ENCODE results near the gene MYH11. TPM values are rescaled to one million over a fixed set of nuclear protein-coding genes. Genes with fewer than 3 reads are reported as not detected.
"Not testable (repeated sequence)": the region's sequence is repeated elsewhere in the genome, so short reads cannot be mapped to it uniquely, and the experiment has no call there.

Gene MYH11
- total RNA-seq, 1 donor, result under 0.01 TPM

GRCh38 chr16:15665107-15665506, 191.7 kb downstream of the MYH11 start:
- TF ChIP-seq CTCF (IDR thresholded peaks at IDR 0.05; ENCODE audit: insufficient read depth, low read depth, low read length), result no peak
- H3K4me3 ChIP-seq (ENCODE audit: low read depth, low read length), result no peak overlapping the region
- no peak for DNase-seq (ENCODE audit: low read depth)

- no peak for TF ChIP-seq CTCF (IDR thresholded peaks at IDR 0.05; ENCODE audit: insufficient read depth, low read depth, low read length)
- no peak for DNase-seq (ENCODE audit: low read depth)
- no peak overlapping the region for H3K4me3 ChIP-seq (ENCODE audit: low read depth, low read length)
Observed at GRCh38 chr16:15660203-15660601, 196.6 kb downstream of the MYH11 start.

- TF ChIP-seq CTCF (IDR thresholded peaks at IDR 0.05; ENCODE audit: insufficient read depth, low read depth, low read length), result no peak
Observed at GRCh38 chr16:15658556-15658955, 198.3 kb downstream of the MYH11 start.

GRCh38 chr16:15658149-15658548, 198.7 kb downstream of the MYH11 start:
- H3K4me3 ChIP-seq (ENCODE audit: low read depth, low read length), result no peak overlapping the region
- DNase-seq (ENCODE audit: low read depth), result no peak
- no peak for TF ChIP-seq CTCF (IDR thresholded peaks at IDR 0.05; ENCODE audit: insufficient read depth, low read depth, low read length)

More at GRCh38 chr16:15658556-15658955, 198.3 kb downstream of the MYH11 start:
- no peak overlapping the region for H3K4me3 ChIP-seq (ENCODE audit: low read depth, low read length)
- DNase-seq (ENCODE audit: low read depth), result no peak

GRCh38 chr16:15655561-15655960, 201.3 kb downstream of the MYH11 start:
- DNase-seq (ENCODE audit: low read depth), result not testable (repeated sequence)

GRCh38 chr16:15654591-15654990, 202.2 kb downstream of the MYH11 start:
- no peak overlapping the region for H3K4me3 ChIP-seq (ENCODE audit: low read depth, low read length)
- TF ChIP-seq CTCF (IDR thresholded peaks at IDR 0.05; ENCODE audit: insufficient read depth, low read depth, low read length), result no peak
- no peak for DNase-seq (ENCODE audit: low read depth)

More at GRCh38 chr16:15655561-15655960, 201.3 kb downstream of the MYH11 start:
- not testable (repeated sequence) for H3K4me3 ChIP-seq (ENCODE audit: low read depth, low read length)

- peak; percentile 91 for DNase-seq (ENCODE audit: low read depth)
- H3K4me3 ChIP-seq (ENCODE audit: low read depth, low read length), result no peak overlapping the region
- TF ChIP-seq CTCF (IDR thresholded peaks at IDR 0.05; ENCODE audit: insufficient read depth, low read depth, low read length), result no peak
Observed at GRCh38 chr16:15653227-15653626, 203.6 kb downstream of the MYH11 start.

Small RNAs within 50 kb of the gene (small RNA-seq; reads per million reads assigned to genes)
- not detected for gene RNU6-213P

Other genes with a start within 250 kb of the MYH11 start
- 14.5 and 14.7 TPM in 2 replicates for gene MARF1, start 213.9 kb downstream of the MYH11 start, total RNA-seq
- gene NDE1, start 206.8 kb downstream of the MYH11 start, total RNA-seq, result 38.3 and 43.2 TPM in 2 replicates
- gene CEP20, start 31.6 kb upstream of the MYH11 start, total RNA-seq, result 35.8 and 50.1 TPM in 2 replicates
- 26.1 and 34.1 TPM in 2 replicates for gene ABCC1, start 92.6 kb upstream of the MYH11 start, total RNA-seq